B cell (primary cell): ENCODE results near the gene LYRM7. TPM values are rescaled to one million over a fixed set of nuclear protein-coding genes. Genes with fewer than 3 reads are reported as not detected.

Experiments
- ATAC-seq: fragments of 200-7000 bp; cut with Tn5 transposase; one replicate; pipeline ENCODE4 v1.10.0; 2021; ENCODE audit warnings: low read depth, mild to moderate bottlenecking, moderate number of reproducible peaks, moderate library complexity
- CTCF ChIA-PET: fragments of 350-600 bp; sonication (Branson Sonifier 250); formaldehyde crosslinking; loops from one replicate; lab custom pipeline; 2021; ENCODE audit warnings: antibody characterized with exemption, inconsistent platforms; lab: Charles Lee
- POLR2A ChIA-PET: fragments of 350-600 bp; sonication (Branson Sonifier 250); formaldehyde crosslinking; loops from one replicate; lab custom pipeline; 2021; ENCODE audit warnings: antibody characterized with exemption; lab: Charles Lee
- DNase-seq: peaks from one replicate; pipeline ENCODE4 v3.0.0; 2013
- H2AFZ ChIP-seq: 2 replicates; pipeline ENCODE4 v1.6.1; 2012; ENCODE audit warnings: mild to moderate bottlenecking, low read depth, low read length; ENCODE audit not compliant: insufficient read depth, poor library complexity, severe bottlenecking
- H3K27ac ChIP-seq, 2 donors: 1 replicate in 1 of 2; 2 replicates in 1 of 2; pipeline ENCODE4 v1.5.1; 2012 to 2013; ENCODE audit warnings: low read length in 2 of 2, mild to moderate bottlenecking in 2 of 2, moderate library complexity in 1 of 2
- H3K27me3 ChIP-seq, 4 experiments: fragments of 200-600 bp in 1 of 4; sonication (generic) in 1 of 4; replicated peaks in 1 of 4; 1 replicate in 2 of 4; 2 replicates in 2 of 4; pipeline versions ENCODE4 v1.6.1 to v1.7.0; 2013 to 2016; ENCODE audit warnings: low read length in 3 of 4, mild to moderate bottlenecking in 2 of 4, mixed read lengths in 1 of 4, moderate library complexity in 1 of 4; ENCODE audit not compliant: insufficient read depth in 4 of 4, control insufficient read depth in 3 of 4; ENCODE audit errors: control extremely low read depth in 1 of 4
- H3K36me3 ChIP-seq, 2 experiments: replicated peaks in 1 of 2; 1 replicate in 1 of 2; 2 replicates in 1 of 2; pipeline versions ENCODE4 v1.6.1 to v1.7.1; 2013; ENCODE audit warnings: low read length in 1 of 2; ENCODE audit not compliant: insufficient read depth in 2 of 2, control insufficient read depth in 1 of 2; ENCODE audit errors: control extremely low read depth in 1 of 2, extremely low read depth in 1 of 2
- H3K4me1 ChIP-seq, 2 donors: fragments of 200-600 bp in 1 of 2; sonication (generic) in 1 of 2; 1 replicate in 1 of 2; 2 replicates in 1 of 2; pipeline versions ENCODE4 v1.5.1 to v1.6.1; 2013 to 2017; ENCODE audit warnings: low read length in 2 of 2; ENCODE audit not compliant: control insufficient read depth in 2 of 2, insufficient read depth in 2 of 2
- H3K4me2 ChIP-seq: replicated peaks from 2 replicates; pipeline ENCODE3; 2012; ENCODE audit warnings: mild to moderate bottlenecking, low read depth, low read length; ENCODE audit not compliant: poor library complexity, severe bottlenecking
- H3K4me3 ChIP-seq, 5 experiments: fragments of 200-600 bp in 1 of 5; sonication (generic) in 1 of 5; 1 replicate in 3 of 5; 2 replicates in 2 of 5; pipeline versions ENCODE4 v1.5.1 to v1.7.0; 2011 to 2016; ENCODE audit warnings: low read length in 4 of 5, mild to moderate bottlenecking in 4 of 5, low read depth in 2 of 5, control low read depth in 1 of 5, moderate library complexity in 1 of 5; ENCODE audit not compliant: insufficient read depth in 1 of 5; ENCODE audit errors: control extremely low read depth in 1 of 5, extremely low read depth in 1 of 5
- H3K79me2 ChIP-seq: fragments of 200-600 bp; sonication (generic); one replicate; pipeline ENCODE4 v1.6.0; 2016; ENCODE audit warnings: low read length; ENCODE audit not compliant: control insufficient read depth, insufficient read depth
- H3K9ac ChIP-seq: fragments of 200-600 bp; sonication (generic); 2 replicates; pipeline ENCODE4 v1.6.1; 2017; ENCODE audit warnings: mild to moderate bottlenecking, low read length, moderate library complexity
- H3K9me3 ChIP-seq, 3 donors: one replicate each; pipeline versions ENCODE4 v1.6.1 to v1.7.1; 2013; ENCODE audit warnings: low read length in 2 of 3; ENCODE audit not compliant: control insufficient read depth in 2 of 3, insufficient read depth in 1 of 3; ENCODE audit errors: control extremely low read depth in 1 of 3
- H4K20me1 ChIP-seq: 2 replicates; pipeline ENCODE4 v1.6.0; 2012; ENCODE audit warnings: mild to moderate bottlenecking, low read length; ENCODE audit not compliant: insufficient read depth, control insufficient read depth, poor library complexity, severe bottlenecking
- H3K27ac Mint-ChIP-seq: one replicate; pipeline ENCODE4 v1.8.0; 2021; ENCODE audit warnings: mixed read lengths
- H3K27me3 Mint-ChIP-seq: one replicate; pipeline ENCODE4 v1.8.0; 2021; ENCODE audit warnings: mixed read lengths
- H3K4me1 Mint-ChIP-seq: one replicate; pipeline ENCODE4 v1.8.0; 2021; ENCODE audit warnings: mixed read lengths
- H3K4me3 Mint-ChIP-seq: one replicate; pipeline ENCODE4 v1.8.0; 2021; ENCODE audit warnings: mixed read lengths
- H3K9me3 Mint-ChIP-seq: one replicate; pipeline ENCODE4 v1.8.0; 2022; ENCODE audit warnings: mixed read lengths; ENCODE audit not compliant: insufficient read depth
- EZH2 ChIP-seq: IDR thresholded peaks from 2 replicates; pipeline ENCODE4 v1.6.1; 2012; ENCODE audit warnings: borderline replicate concordance, low read depth, mild to moderate bottlenecking, moderate library complexity, low read length; ENCODE audit not compliant: insufficient read depth, poor library complexity, severe bottlenecking
- WGBS: methylation state at CpG from one replicate; pipeline ENCODE4 v1.1.5; 2013; ENCODE audit warnings: missing lambda C conversion rate; ENCODE audit not compliant: insufficient coverage; 5-methylcytosine and 5-hydroxymethylcytosine counted together
- intact Hi-C: fragments of 100-400 bp; cut with micrococcal nuclease; formaldehyde crosslinking; loops from one replicate; pipeline ENCODE4 v1.10.0; 2022
- polyA plus RNA-seq: library from polyadenylated mRNA; depleted of rRNA; stranded (reverse); fragments of >200 nt; gene quantifications from 2 replicates; pipeline ENCODE4 v1.2.3, GENCODE V29; 2012
- total RNA-seq, 2 donors: library from RNA; stranded (reverse); fragments of 120-200 nt in 1 of 2; gene quantifications; 1 replicate in 1 of 2; 2 replicates in 1 of 2; pipeline versions ENCODE4 v1.2.3 to v1.2.4, GENCODE V29; 2013 to 2022
- TF ChIP-seq, protein P1 (sequence below): fragments of 200-600 bp; IDR thresholded peaks from one replicate; pipeline ENCODE4 v1.8.0; 2022; ENCODE audit warnings: antibody characterized with exemption, mild to moderate bottlenecking

LYRM7 gene
- total and polyA plus RNA-seq, 2 donors (not counting 1 experiment from before 2014, with no cell fraction given): 2.7 to 12.3 TPM

- Histone ChIP-seq H3K79me2 (peaks cover 5% of the 10 kb centered on the region), H3K9me3 (no peaks in the 10 kb centered on the region), H3K4me3 (no peak overlapping the region), H3K4me2 (no peak overlapping the region), H3K9ac (no peak overlapping the region), H3K36me3 (no peaks in the 10 kb centered on the region), H3K4me1 (no peaks in the 10 kb centered on the region), H3K27me3 (no peaks in the 10 kb centered on the region), H3K27ac (no peak overlapping the region), H2AFZ (no peak overlapping the region), H4K20me1 (no peaks in the 10 kb centered on the region)
- ChIA-PET CTCF (no interaction called here), POLR2A (no interaction called here)
- WGBS: 100% methylated on average over 6 of the region's 7 CpGs
- Mint-ChIP-seq H3K4me1 (no peaks in the 10 kb centered on the region), H3K27me3 (no peaks in the 10 kb centered on the region), H3K4me3 (no peak overlapping the region), H3K9me3 (no peaks in the 10 kb centered on the region), H3K27ac (no peak overlapping the region)
- DNase-seq (no peak), ATAC-seq (no peak)
- no peak for TF ChIP-seq EZH2
- TF ChIP-seq, protein P1, sequence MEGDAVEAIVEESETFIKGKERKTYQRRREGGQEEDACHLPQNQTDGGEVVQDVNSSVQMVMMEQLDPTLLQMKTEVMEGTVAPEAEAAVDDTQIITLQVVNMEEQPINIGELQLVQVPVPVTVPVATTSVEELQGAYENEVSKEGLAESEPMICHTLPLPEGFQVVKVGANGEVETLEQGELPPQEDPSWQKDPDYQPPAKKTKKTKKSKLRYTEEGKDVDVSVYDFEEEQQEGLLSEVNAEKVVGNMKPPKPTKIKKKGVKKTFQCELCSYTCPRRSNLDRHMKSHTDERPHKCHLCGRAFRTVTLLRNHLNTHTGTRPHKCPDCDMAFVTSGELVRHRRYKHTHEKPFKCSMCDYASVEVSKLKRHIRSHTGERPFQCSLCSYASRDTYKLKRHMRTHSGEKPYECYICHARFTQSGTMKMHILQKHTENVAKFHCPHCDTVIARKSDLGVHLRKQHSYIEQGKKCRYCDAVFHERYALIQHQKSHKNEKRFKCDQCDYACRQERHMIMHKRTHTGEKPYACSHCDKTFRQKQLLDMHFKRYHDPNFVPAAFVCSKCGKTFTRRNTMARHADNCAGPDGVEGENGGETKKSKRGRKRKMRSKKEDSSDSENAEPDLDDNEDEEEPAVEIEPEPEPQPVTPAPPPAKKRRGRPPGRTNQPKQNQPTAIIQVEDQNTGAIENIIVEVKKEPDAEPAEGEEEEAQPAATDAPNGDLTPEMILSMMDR: no peak
- intact Hi-C loops: no loop called here
Observed at GRCh38 chr5:131150408-131150807, 20.3 kb upstream of the LYRM7 start.

DNA sequence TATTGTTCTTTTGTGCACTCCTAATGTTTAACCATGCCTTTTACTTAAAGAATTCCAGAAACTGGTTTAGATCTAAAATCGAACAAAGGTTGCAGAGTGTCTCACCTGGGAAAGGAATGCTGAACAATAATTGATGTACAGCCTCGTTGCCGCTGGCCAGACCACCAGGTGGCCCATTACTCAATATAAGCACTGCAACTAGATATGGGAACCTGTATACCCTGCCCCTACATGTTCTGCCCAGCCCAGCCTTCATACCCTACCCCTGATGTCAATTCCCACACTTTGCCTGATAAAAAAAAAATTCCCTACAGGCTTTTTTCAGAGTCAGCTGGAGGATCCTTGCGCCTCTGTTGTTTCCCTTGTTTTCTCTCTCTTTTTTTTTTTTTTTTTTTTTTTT is 19.5 kb upstream of the LYRM7 start:
- DNase-seq: no peak
- CTCF ChIA-PET: no interaction called here
- no peaks in the 10 kb centered on the region for H3K9me3 Mint-ChIP-seq
- intact Hi-C loops: no loop called here
- Histone ChIP-seq H3K27ac (no peak overlapping the region), H3K4me3 (no peak overlapping the region), H2AFZ (no peak overlapping the region), H3K36me3 (peaks cover 0 to under 1% of the 10 kb centered on the region in 2 experiments), H3K9me3 (no peaks in the 10 kb centered on the region), H3K9ac (no peak overlapping the region), H4K20me1 (no peaks in the 10 kb centered on the region), H3K4me1 (no peaks in the 10 kb centered on the region), H3K27me3 (no peaks in the 10 kb centered on the region), H3K79me2 (peaks cover 10% of the 10 kb centered on the region), H3K4me2 (no peak overlapping the region)
- no peaks in the 10 kb centered on the region for H3K27me3 Mint-ChIP-seq
- H3K27ac Mint-ChIP-seq: no peak overlapping the region
- H3K4me3 Mint-ChIP-seq: no peak overlapping the region
- H3K4me1 Mint-ChIP-seq: no peaks in the 10 kb centered on the region
- no peak for TF ChIP-seq EZH2
- TF ChIP-seq, protein P1: no peak
- no peak for ATAC-seq
- 100% methylated on average over 1 of the region's 4 CpGs for WGBS
- POLR2A ChIA-PET: interaction anchor here (0.7 kb wide), 1 partner anchor 36 kb away, joined by 3 read pairs; no protein-coding TSS in a partner anchor
